Astrocyte (in vitro differentiated cells and primary cell): ENCODE results near the gene RASGRP1.

Experiments
- EZH2 ChIP-seq: IDR thresholded peaks from 2 replicates; pipeline ENCODE4 v1.6.1; 2012; ENCODE audit warnings: mild to moderate bottlenecking, low read length, inconsistent platforms; ENCODE audit not compliant: insufficient read depth
- TF ChIP-seq, protein P1 (sequence below): IDR thresholded peaks from 2 replicates; pipeline ENCODE4 v1.5.1; 2011; ENCODE audit warnings: low read depth, mild to moderate bottlenecking, inconsistent platforms, low read length, moderate library complexity; ENCODE audit not compliant: insufficient read depth

DNA sequence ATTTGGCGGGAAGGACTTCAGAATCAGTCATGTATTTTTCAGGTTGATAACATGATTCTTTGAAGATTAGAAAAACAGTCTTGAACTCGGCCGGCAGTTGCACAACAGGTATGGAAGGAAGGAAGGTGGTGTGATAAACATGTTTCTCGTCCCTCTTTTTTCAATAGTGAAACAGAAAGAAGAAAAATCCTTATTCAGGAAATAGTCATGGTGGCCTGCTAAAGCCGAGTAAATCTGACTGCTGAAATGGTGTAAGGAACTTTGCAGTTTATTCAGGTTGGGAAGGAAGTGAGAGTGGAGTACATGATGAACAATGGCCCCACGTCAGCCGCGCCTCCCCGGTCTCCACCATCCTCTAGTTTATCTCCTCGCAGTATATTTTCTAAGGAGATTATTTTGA is 6.7 kb downstream of the RASGRP1 start:
- TF ChIP-seq, protein P1, sequence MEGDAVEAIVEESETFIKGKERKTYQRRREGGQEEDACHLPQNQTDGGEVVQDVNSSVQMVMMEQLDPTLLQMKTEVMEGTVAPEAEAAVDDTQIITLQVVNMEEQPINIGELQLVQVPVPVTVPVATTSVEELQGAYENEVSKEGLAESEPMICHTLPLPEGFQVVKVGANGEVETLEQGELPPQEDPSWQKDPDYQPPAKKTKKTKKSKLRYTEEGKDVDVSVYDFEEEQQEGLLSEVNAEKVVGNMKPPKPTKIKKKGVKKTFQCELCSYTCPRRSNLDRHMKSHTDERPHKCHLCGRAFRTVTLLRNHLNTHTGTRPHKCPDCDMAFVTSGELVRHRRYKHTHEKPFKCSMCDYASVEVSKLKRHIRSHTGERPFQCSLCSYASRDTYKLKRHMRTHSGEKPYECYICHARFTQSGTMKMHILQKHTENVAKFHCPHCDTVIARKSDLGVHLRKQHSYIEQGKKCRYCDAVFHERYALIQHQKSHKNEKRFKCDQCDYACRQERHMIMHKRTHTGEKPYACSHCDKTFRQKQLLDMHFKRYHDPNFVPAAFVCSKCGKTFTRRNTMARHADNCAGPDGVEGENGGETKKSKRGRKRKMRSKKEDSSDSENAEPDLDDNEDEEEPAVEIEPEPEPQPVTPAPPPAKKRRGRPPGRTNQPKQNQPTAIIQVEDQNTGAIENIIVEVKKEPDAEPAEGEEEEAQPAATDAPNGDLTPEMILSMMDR, result no peak
- no peak for TF ChIP-seq EZH2
